WTC11 (cell line): ENCODE results near the gene FAM3C. TPM values are rescaled to one million over a fixed set of nuclear protein-coding genes. Genes with fewer than 3 reads are reported as not detected.
"Not testable (repeated sequence)": the region's sequence is repeated elsewhere in the genome, so short reads cannot be mapped to it uniquely, and the experiment has no call there.

Source experiments
- ATAC-seq: fragments of 200-7000 bp; cut with Tn5 transposase; 2 replicates; pipeline ENCODE4 v1.10.0; 2021; ENCODE audit warnings: mild to moderate bottlenecking, moderate library complexity
- CTCF ChIA-PET: fragments of 300-600 bp; sonication (Branson Sonifier 250); formaldehyde crosslinking; loops from one replicate; lab custom pipeline; 2021; ENCODE audit warnings: antibody characterized with exemption; lab: Charles Lee
- POLR2A ChIA-PET: fragments of 350-600 bp; sonication (Branson Sonifier 250); formaldehyde crosslinking; loops from one replicate; lab custom pipeline; 2021; ENCODE audit warnings: antibody characterized with exemption; lab: Charles Lee
- DNase-seq: peaks from one replicate; pipeline ENCODE4 v3.0.0; 2021; ENCODE audit warnings: low spot score
- H3K27ac Mint-ChIP-seq: 2 replicates; pipeline ENCODE4 v1.8.0; 2021; ENCODE audit warnings: mixed read lengths
- H3K27me3 Mint-ChIP-seq: 2 replicates; pipeline ENCODE4 v1.8.0; 2021; ENCODE audit warnings: low read depth, mild to moderate bottlenecking, moderate library complexity, mixed read lengths
- H3K36me3 Mint-ChIP-seq: 2 replicates; pipeline ENCODE4 v1.8.0; 2021; ENCODE audit warnings: mixed read lengths
- H3K4me1 Mint-ChIP-seq: 2 replicates; pipeline ENCODE4 v1.8.0; 2022; ENCODE audit warnings: mixed read lengths
- H3K4me3 Mint-ChIP-seq: 2 replicates; pipeline ENCODE4 v1.8.0; 2021; ENCODE audit warnings: mild to moderate bottlenecking, moderate library complexity, mixed read lengths
- H3K9me3 Mint-ChIP-seq: 2 replicates; pipeline ENCODE4 v1.8.0; 2021; ENCODE audit warnings: mixed read lengths
- ATF1 ChIP-seq: sonication (generic); formaldehyde crosslinking; IDR thresholded peaks from 2 replicates; pipeline ENCODE4 v1.8.1; 2023; ENCODE audit warnings: mild to moderate bottlenecking, moderate library complexity, missing genetic modification reagents
- CBFB ChIP-seq: sonication (generic); formaldehyde crosslinking; IDR thresholded peaks from 2 replicates; pipeline ENCODE4 v1.8.1; 2022; ENCODE audit warnings: mild to moderate bottlenecking, low read depth, missing genetic modification reagents
- FOXP1 ChIP-seq: sonication (generic); formaldehyde crosslinking; IDR thresholded peaks from 2 replicates; pipeline ENCODE4 v1.8.0; 2022; ENCODE audit warnings: missing genetic modification reagents, mild to moderate bottlenecking, moderate library complexity, borderline replicate concordance
- KAT7 ChIP-seq: sonication (generic); formaldehyde crosslinking; IDR thresholded peaks from 2 replicates; pipeline ENCODE4 v1.8.1; 2023; ENCODE audit warnings: missing genetic modification reagents, mild to moderate bottlenecking, borderline replicate concordance
- RORB ChIP-seq: fragments of 250-450 bp; sonication (Bioruptor Pico); IDR thresholded peaks from 2 replicates; pipeline ENCODE4 v1.9.0; 2021; ENCODE audit warnings: mild to moderate bottlenecking
- SMAD3 ChIP-seq: sonication (generic); formaldehyde crosslinking; IDR thresholded peaks from 2 replicates; pipeline ENCODE4 v1.8.0; 2022; ENCODE audit warnings: missing genetic modification reagents, mild to moderate bottlenecking, borderline replicate concordance
- TEAD4 ChIP-seq: sonication (generic); formaldehyde crosslinking; IDR thresholded peaks from 2 replicates; pipeline ENCODE4 v1.8.0; 2022; ENCODE audit warnings: mild to moderate bottlenecking, missing genetic modification reagents
- ZNF232 ChIP-seq: sonication (generic); formaldehyde crosslinking; IDR thresholded peaks from 2 replicates; pipeline ENCODE4 v1.8.0; 2022; ENCODE audit warnings: mild to moderate bottlenecking, missing genetic modification reagents
- ZNF671 ChIP-seq: fragments of 250-450 bp; sonication (Bioruptor Pico); IDR thresholded peaks from 2 replicates; pipeline ENCODE4 v1.8.0; 2021; ENCODE audit warnings: mild to moderate bottlenecking
- total RNA-seq: library from RNA; stranded (reverse); gene quantifications from 3 replicates; pipeline ENCODE4 v1.2.3, GENCODE V29; 2021
- TF ChIP-seq, protein P1 (sequence below): sonication (generic); formaldehyde crosslinking; IDR thresholded peaks from 2 replicates; pipeline ENCODE4 v1.8.1; 2023; ENCODE audit warnings: mild to moderate bottlenecking, missing genetic modification reagents, moderate library complexity
- TF ChIP-seq, protein P2 (sequence below): sonication (generic); formaldehyde crosslinking; IDR thresholded peaks from 2 replicates; pipeline ENCODE4 v1.8.1; 2022; ENCODE audit warnings: mild to moderate bottlenecking, missing genetic modification reagents, moderate library complexity, borderline replicate concordance
- TF ChIP-seq, protein P3 (sequence below): sonication (generic); formaldehyde crosslinking; conservative IDR thresholded peaks from 2 replicates; pipeline ENCODE4 v1.8.1; 2023; ENCODE audit warnings: mild to moderate bottlenecking, low read depth, missing genetic modification reagents, moderate library complexity
- TF ChIP-seq, protein P4 (sequence below): fragments of 250-450 bp; sonication (Bioruptor Pico); IDR thresholded peaks from 2 replicates; pipeline ENCODE4 v1.8.0; 2021; ENCODE audit warnings: mild to moderate bottlenecking

FAM3C gene
- total RNA-seq, 1 experiment from 2014 or later, result 65.7 TPM

DNA sequence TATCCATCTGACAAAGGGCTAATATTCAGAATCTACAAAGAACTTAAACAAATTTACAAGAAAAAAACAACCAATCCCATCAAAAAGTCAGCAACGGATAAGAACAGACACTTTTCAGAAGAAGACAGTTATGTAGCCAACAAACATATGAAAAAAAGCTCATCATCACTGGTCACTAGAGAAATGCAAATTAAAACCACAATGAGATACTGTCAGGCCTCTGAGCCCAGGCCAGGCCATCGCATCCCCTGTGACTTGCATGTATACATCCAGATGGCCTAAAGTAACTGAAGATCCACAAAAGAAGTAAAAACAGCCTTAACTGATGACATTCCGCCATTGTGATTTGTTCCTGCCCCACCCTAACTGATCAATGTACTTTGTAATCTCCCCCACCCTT lies 80.9 kb downstream of the FAM3C start:
- DNase-seq, ATAC-seq, H3K36me3 Mint-ChIP-seq, H3K27ac Mint-ChIP-seq, H3K4me1 Mint-ChIP-seq, H3K27me3 Mint-ChIP-seq, POLR2A ChIA-PET, H3K4me3 Mint-ChIP-seq, H3K9me3 Mint-ChIP-seq, CTCF ChIA-PET: not testable (repeated sequence)

DNA sequence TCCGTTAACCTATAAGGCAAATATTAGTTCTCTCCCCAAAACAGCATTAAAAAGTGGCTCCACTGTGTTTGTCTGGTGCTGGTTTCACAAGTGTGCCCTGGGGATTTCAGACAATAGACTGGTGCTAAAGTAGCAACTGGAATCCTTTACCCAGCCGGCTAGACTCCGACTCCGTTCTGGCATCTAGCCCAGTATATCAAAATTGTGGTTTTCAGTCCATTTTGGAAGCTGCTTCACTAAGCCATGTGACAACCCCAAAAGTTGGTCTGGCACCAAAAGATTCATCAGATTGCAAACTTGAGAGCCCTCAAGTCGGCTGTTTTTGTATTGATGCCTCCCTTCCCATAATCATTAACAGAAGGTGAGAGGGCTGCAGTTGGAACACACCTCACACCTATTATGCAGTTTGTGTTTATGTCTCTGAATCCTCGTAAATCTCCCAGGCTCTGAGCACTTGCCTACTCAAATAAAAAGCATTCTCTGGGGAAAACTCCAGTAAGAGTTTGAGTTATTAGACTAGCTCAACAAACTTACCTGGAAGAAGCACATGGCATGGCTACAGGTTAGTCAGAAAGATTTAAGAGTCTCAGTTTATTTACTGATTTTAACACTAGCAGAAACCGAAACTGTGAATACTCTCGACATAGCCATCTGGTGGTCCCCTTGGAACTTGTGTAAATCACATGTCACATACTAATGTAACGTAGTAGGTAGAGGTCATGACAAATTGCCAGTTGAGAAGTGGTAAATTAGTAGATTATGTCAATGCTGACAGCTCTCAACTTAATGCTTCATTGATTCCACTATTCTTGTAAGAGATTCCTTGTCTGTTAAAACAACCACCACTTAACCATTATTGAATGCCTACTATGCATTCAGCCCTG lies 82.1 kb downstream of the FAM3C start:
- Mint-ChIP-seq H3K27ac (no peak overlapping the region), H3K4me1 (no peaks in the 10 kb centered on the region), H3K36me3 (no peaks in the 10 kb centered on the region), H3K9me3 (peaks cover 15% of the 10 kb centered on the region), H3K27me3 (no peaks in the 10 kb centered on the region), H3K4me3 (no peak overlapping the region)
- ChIA-PET POLR2A (no interaction called here), CTCF (no interaction called here)
- ATAC-seq (no peak), DNase-seq (no peak)
- TF ChIP-seq RORB, result no peak
- TF ChIP-seq, protein P1, sequence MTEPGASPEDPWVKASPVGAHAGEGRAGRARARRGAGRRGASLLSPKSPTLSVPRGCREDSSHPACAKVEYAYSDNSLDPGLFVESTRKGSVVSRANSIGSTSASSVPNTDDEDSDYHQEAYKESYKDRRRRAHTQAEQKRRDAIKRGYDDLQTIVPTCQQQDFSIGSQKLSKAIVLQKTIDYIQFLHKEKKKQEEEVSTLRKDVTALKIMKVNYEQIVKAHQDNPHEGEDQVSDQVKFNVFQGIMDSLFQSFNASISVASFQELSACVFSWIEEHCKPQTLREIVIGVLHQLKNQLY (CRISPR knock-in tag), result no peak

DNA sequence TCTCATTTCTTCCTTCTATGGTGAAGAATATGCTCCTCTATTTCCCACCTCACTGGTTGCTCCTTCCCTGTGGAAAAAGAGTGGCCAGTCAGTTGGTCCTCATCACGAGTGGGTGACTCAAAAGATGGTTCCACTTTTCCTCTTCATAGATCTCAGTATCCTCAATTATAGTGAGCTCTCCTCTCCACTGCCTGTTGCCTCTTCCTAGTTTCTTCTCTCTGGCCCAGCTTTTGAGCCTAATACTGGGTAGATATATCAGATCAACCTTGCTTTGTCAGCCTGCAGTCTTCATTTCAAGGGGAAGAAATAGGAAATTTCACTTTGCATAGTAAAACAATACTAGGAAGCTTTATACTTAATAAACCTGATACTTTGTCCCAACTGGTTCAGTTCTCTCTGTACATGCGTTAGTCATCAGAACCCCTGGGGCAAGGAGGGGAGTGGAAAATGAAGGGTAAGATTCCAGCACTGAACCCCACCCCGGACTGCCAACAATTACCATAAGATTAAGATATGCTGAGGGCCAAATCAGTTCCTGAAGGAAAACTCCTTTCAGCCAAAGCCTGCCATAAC lies 82.8 kb downstream of the FAM3C start:
- no peaks in the 10 kb centered on the region for H3K27me3 Mint-ChIP-seq
- CTCF ChIA-PET, result no interaction called here
- TF ChIP-seq, protein P2, sequence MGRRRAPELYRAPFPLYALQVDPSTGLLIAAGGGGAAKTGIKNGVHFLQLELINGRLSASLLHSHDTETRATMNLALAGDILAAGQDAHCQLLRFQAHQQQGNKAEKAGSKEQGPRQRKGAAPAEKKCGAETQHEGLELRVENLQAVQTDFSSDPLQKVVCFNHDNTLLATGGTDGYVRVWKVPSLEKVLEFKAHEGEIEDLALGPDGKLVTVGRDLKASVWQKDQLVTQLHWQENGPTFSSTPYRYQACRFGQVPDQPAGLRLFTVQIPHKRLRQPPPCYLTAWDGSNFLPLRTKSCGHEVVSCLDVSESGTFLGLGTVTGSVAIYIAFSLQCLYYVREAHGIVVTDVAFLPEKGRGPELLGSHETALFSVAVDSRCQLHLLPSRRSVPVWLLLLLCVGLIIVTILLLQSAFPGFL (CRISPR knock-in tag), result no peak
- TF ChIP-seq RORB, result no peak
- TF ChIP-seq, all 79 proteins: peak for 0
- no peak overlapping the region for H3K27ac Mint-ChIP-seq
- peaks cover 15% of the 10 kb centered on the region for H3K9me3 Mint-ChIP-seq
- H3K4me3 Mint-ChIP-seq, result no peak overlapping the region
- POLR2A ChIA-PET, result no interaction called here
- no peak for ATAC-seq
- no peaks in the 10 kb centered on the region for H3K36me3 Mint-ChIP-seq
- DNase-seq, result no peak
- H3K4me1 Mint-ChIP-seq, result no peaks in the 10 kb centered on the region

DNA sequence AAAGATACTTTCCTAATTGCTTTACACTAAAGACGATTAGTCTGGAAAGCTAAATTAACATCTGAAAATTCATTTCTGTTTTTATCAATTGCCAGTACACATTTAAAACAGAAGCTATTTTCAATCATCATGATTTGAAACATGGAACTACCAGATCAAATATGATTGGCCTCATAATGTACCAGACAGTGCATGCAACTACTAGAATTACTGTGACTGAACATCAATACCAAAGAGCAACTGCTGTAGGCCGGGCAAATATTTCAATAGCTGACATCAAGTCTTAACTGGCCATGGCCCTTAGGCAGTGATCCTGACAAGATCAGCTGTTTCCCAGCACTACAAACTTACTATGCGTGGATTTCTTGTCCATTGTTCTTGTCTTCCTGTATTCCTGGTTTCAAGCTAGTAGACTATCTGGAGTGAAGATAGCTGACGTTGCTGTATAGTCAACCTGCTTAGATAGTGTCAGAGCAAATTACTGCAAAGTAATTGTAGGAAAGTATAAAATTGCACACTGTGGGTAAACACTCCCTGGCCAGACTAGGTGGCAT lies 89.0 kb downstream of the FAM3C start:
- H3K4me1 Mint-ChIP-seq, result peaks cover 17% of the 10 kb centered on the region
- no peak overlapping the region for H3K4me3 Mint-ChIP-seq
- H3K27ac Mint-ChIP-seq, result no peak overlapping the region
- CTCF ChIA-PET, result no interaction called here
- H3K9me3 Mint-ChIP-seq, result peaks cover 10% of the 10 kb centered on the region
- ATAC-seq (no peak), DNase-seq (no peak)
- no peaks in the 10 kb centered on the region for H3K27me3 Mint-ChIP-seq
- TF ChIP-seq TEAD4 (CRISPR knock-in tag) (no peak), FOXP1 (no peak)
- TF ChIP-seq, protein P3, sequence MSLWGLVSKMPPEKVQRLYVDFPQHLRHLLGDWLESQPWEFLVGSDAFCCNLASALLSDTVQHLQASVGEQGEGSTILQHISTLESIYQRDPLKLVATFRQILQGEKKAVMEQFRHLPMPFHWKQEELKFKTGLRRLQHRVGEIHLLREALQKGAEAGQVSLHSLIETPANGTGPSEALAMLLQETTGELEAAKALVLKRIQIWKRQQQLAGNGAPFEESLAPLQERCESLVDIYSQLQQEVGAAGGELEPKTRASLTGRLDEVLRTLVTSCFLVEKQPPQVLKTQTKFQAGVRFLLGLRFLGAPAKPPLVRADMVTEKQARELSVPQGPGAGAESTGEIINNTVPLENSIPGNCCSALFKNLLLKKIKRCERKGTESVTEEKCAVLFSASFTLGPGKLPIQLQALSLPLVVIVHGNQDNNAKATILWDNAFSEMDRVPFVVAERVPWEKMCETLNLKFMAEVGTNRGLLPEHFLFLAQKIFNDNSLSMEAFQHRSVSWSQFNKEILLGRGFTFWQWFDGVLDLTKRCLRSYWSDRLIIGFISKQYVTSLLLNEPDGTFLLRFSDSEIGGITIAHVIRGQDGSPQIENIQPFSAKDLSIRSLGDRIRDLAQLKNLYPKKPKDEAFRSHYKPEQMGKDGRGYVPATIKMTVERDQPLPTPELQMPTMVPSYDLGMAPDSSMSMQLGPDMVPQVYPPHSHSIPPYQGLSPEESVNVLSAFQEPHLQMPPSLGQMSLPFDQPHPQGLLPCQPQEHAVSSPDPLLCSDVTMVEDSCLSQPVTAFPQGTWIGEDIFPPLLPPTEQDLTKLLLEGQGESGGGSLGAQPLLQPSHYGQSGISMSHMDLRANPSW (CRISPR knock-in tag), result no peak
- POLR2A ChIA-PET, result no interaction called here
- H3K36me3 Mint-ChIP-seq, result no peaks in the 10 kb centered on the region

DNA sequence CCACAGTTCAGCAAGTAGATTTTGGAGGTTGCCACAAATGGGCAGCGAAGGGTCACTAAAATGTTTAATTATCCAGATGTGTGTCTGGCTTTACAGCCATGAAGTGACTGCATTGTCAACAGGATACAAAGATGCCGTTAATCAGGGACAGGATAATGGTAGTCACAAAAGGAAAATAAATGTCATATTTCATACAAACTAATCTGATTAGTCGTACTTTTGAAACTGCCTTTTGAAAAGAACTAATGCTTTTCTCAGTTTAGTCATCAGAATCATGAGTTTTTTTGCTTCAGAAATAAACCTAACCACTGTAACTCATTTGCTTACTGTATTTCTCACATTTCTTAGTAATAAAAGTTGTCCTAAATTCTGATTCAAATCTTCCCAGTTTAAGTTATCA lies 89.5 kb downstream of the FAM3C start:
- ATAC-seq (no peak), DNase-seq (no peak)
- no peak overlapping the region for H3K27ac Mint-ChIP-seq
- POLR2A ChIA-PET, result no interaction called here
- no peaks in the 10 kb centered on the region for H3K27me3 Mint-ChIP-seq
- H3K4me3 Mint-ChIP-seq, result no peak overlapping the region
- CTCF ChIA-PET, result no interaction called here
- peaks cover 17% of the 10 kb centered on the region for H3K4me1 Mint-ChIP-seq
- H3K9me3 Mint-ChIP-seq, result peaks cover 10% of the 10 kb centered on the region
- no peaks in the 10 kb centered on the region for H3K36me3 Mint-ChIP-seq
- TF ChIP-seq ATF1 (CRISPR knock-in tag) (no peak), ZNF671 (CRISPR knock-in tag) (no peak), CBFB (CRISPR knock-in tag) (no peak), KAT7 (CRISPR knock-in tag) (no peak), ZNF232 (CRISPR knock-in tag) (no peak), SMAD3 (CRISPR knock-in tag) (no peak)
- TF ChIP-seq, protein P1 (CRISPR knock-in tag), result no peak
- TF ChIP-seq, protein P4, sequence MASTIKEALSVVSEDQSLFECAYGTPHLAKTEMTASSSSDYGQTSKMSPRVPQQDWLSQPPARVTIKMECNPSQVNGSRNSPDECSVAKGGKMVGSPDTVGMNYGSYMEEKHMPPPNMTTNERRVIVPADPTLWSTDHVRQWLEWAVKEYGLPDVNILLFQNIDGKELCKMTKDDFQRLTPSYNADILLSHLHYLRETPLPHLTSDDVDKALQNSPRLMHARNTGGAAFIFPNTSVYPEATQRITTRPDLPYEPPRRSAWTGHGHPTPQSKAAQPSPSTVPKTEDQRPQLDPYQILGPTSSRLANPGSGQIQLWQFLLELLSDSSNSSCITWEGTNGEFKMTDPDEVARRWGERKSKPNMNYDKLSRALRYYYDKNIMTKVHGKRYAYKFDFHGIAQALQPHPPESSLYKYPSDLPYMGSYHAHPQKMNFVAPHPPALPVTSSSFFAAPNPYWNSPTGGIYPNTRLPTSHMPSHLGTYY (CRISPR knock-in tag), result no peak
